GM19397 (cell line): Measurements from ENCODE around the gene ZNF273.
A peak's percentile ranks its signal among the peaks of the same experiment; 100 is the strongest.
"Not testable (repeated sequence)": the region's sequence is repeated elsewhere in the genome, so short reads cannot be mapped to it uniquely, and the experiment has no call there.

Experiments
- ATAC-seq: cut with Tn5 transposase; IDR thresholded peaks from one replicate; pipeline ENCODE4 v1.9.1; 2021; ENCODE audit warnings: mild to moderate bottlenecking, moderate library complexity; ENCODE audit not compliant: unreplicated experiment

ZNF273 gene

GRCh38 chr7:64902806-64903721, at the start of gene ZNF273:
TSS of gene ZNF273 (plus strand) at chr7:64903273. CDS start at chr7:64903318, 45 bp downstream.
- peak; percentile 99 for ATAC-seq

GRCh38 chr7:64853679-64854078, 49.4 kb upstream of the ZNF273 start:
- no peak for ATAC-seq

- ATAC-seq = no peak
Observed at GRCh38 chr7:64854969-64855368, 48.1 kb upstream of the ZNF273 start.

GRCh38 chr7:64863021-64863420, 40.1 kb upstream of the ZNF273 start:
- ATAC-seq = no peak

- ATAC-seq = not testable (repeated sequence)
Observed at GRCh38 chr7:64863530-64863929, 39.5 kb upstream of the ZNF273 start.

GRCh38 chr7:64863969-64864368, 39.1 kb upstream of the ZNF273 start:
- no peak for ATAC-seq

GRCh38 chr7:64867863-64868440, 35.1 kb upstream of the ZNF273 start:
- ATAC-seq = no peak

GRCh38 chr7:64868499-64868898, 34.6 kb upstream of the ZNF273 start:
- ATAC-seq = no peak

GRCh38 chr7:64869121-64869725, 33.9 kb upstream of the ZNF273 start:
- ATAC-seq = no peak

GRCh38 chr7:64869912-64870562, 33.0 kb upstream of the ZNF273 start:
- ATAC-seq = no peak

GRCh38 chr7:64870656-64871055, 32.4 kb upstream of the ZNF273 start:
- no peak for ATAC-seq

- no peak for ATAC-seq
Observed at GRCh38 chr7:64871761-64872160, 31.3 kb upstream of the ZNF273 start.

GRCh38 chr7:64872351-64873154, 30.5 kb upstream of the ZNF273 start:
- no peak for ATAC-seq

- ATAC-seq = no peak
Observed at GRCh38 chr7:64873155-64873500, 29.9 kb upstream of the ZNF273 start.

- no peak for ATAC-seq
Observed at GRCh38 chr7:64873517-64873916, 29.6 kb upstream of the ZNF273 start.

- no peak for ATAC-seq
Observed at GRCh38 chr7:64874114-64874513, 29.0 kb upstream of the ZNF273 start.

- ATAC-seq = no peak
Observed at GRCh38 chr7:64874562-64875250, 28.4 kb upstream of the ZNF273 start.

GRCh38 chr7:64875258-64875657, 27.8 kb upstream of the ZNF273 start:
- ATAC-seq = no peak

GRCh38 chr7:64875658-64876406, 27.2 kb upstream of the ZNF273 start:
- no peak for ATAC-seq
